Right atrium auricular region (tissue), 2 donors: ENCODE data around the gene MROH9. TPM values are rescaled to one million over a fixed set of nuclear protein-coding genes. Genes with fewer than 3 reads are reported as not detected.

Source experiments
- DNase-seq: peaks from one replicate; pipeline ENCODE4 v3.0.0-alpha.2; 2019; ENCODE audit warnings: low spot score
- H3K27ac ChIP-seq, 2 donors: fragments of 200-600 bp; sonication (generic); 1 replicate in 1 of 2; 2 replicates in 1 of 2; pipeline ENCODE4 v1.5.1; 2016 to 2019
- H3K27me3 ChIP-seq, 2 donors: fragments of 200-600 bp; sonication (generic); one replicate each; pipeline versions ENCODE4 v1.5.1 to v1.6.0; 2017 to 2019
- H3K36me3 ChIP-seq: fragments of 200-600 bp; sonication (generic); one replicate; pipeline ENCODE4 v1.5.1; 2016
- H3K4me1 ChIP-seq, 2 donors: fragments of 200-600 bp; sonication (generic); one replicate each; pipeline versions ENCODE4 v1.5.1 to v1.6.0; 2017 to 2019
- H3K4me3 ChIP-seq, 2 donors: fragments of 200-600 bp; sonication (generic); 1 replicate in 1 of 2; 2 replicates in 1 of 2; pipeline ENCODE4 v1.5.1; 2017 to 2019; ENCODE audit warnings: mild to moderate bottlenecking in 1 of 2, moderate library complexity in 1 of 2
- H3K9me3 ChIP-seq, 2 donors: fragments of 200-600 bp; sonication (generic); one replicate each; pipeline ENCODE4 v1.5.1; 2019
- CTCF ChIP-seq, 2 donors: fragments of 200-600 bp; sonication (generic); IDR thresholded peaks; one replicate each; pipeline ENCODE4 v1.5.1; 2019; ENCODE audit warnings: antibody characterized with exemption in 2 of 2
- total RNA-seq, 2 donors: library from RNA; depleted of rRNA; stranded (reverse); fragments of >200 nt; gene quantifications; one replicate each; pipeline ENCODE4 v1.1.0, GENCODE V29; 2016

The MROH9 gene
- total RNA-seq, 2 donors from 2014 or later = not detected

- TF ChIP-seq CTCF (IDR thresholded peaks at IDR 0.05) = no peak
- Histone ChIP-seq H3K27ac (no peak overlapping the region), H3K9me3 (peaks cover 0 to 6% of the 10 kb centered on the region in 2 donors), H3K27me3 (no peaks in the 10 kb centered on the region), H3K36me3 (no peaks in the 10 kb centered on the region), H3K4me1 (no peaks in the 10 kb centered on the region), H3K4me3 (no peak overlapping the region)
- no peak for DNase-seq
These were observed 103.0 kb downstream of the MROH9 start for GRCh38 chr1:171038284-171038683.

- H3K9me3 ChIP-seq = peaks cover 0 to 25% of the 10 kb centered on the region in 2 donors
- no peaks in the 10 kb centered on the region for H3K27me3 ChIP-seq
- H3K36me3 ChIP-seq = no peaks in the 10 kb centered on the region
- no peak overlapping the region for H3K4me3 ChIP-seq
- DNase-seq = no peak
- H3K4me1 ChIP-seq = no peaks in the 10 kb centered on the region
- no peak for TF ChIP-seq CTCF (IDR thresholded peaks at IDR 0.05)
- no peak overlapping the region for H3K27ac ChIP-seq
These were observed 112.7 kb downstream of the MROH9 start for GRCh38 chr1:171048014-171048413.

GRCh38 chr1:171052977-171053376 is 117.6 kb downstream of the MROH9 start:
- no peak for DNase-seq
- Histone ChIP-seq H3K36me3 (no peaks in the 10 kb centered on the region), H3K9me3 (peaks cover 0 to 6% of the 10 kb centered on the region in 2 donors), H3K27ac (no peak overlapping the region), H3K4me1 (no peaks in the 10 kb centered on the region), H3K27me3 (no peaks in the 10 kb centered on the region), H3K4me3 (no peak overlapping the region)
- TF ChIP-seq CTCF (IDR thresholded peaks at IDR 0.05) = no peak

GRCh38 chr1:171055966-171056643 is 120.8 kb downstream of the MROH9 start:
- no peak for TF ChIP-seq CTCF (IDR thresholded peaks at IDR 0.05)

GRCh38 chr1:171061425-171062143 is 126.2 kb downstream of the MROH9 start:
- TF ChIP-seq CTCF (IDR thresholded peaks at IDR 0.05) = no peak
- H3K36me3 ChIP-seq = no peaks in the 10 kb centered on the region
- H3K4me1 ChIP-seq = no peaks in the 10 kb centered on the region
- no peak overlapping the region for H3K27ac ChIP-seq
- H3K27me3 ChIP-seq = no peaks in the 10 kb centered on the region
- H3K9me3 ChIP-seq = peaks cover 0 to 6% of the 10 kb centered on the region in 2 donors
- H3K4me3 ChIP-seq = no peak overlapping the region
- DNase-seq = no peak

More at GRCh38 chr1:171055966-171056643, 120.8 kb downstream of the MROH9 start:
- no peak for DNase-seq
- Histone ChIP-seq H3K9me3 (peaks cover 0 to 6% of the 10 kb centered on the region in 2 donors), H3K27me3 (no peaks in the 10 kb centered on the region), H3K36me3 (no peaks in the 10 kb centered on the region), H3K4me3 (no peak overlapping the region), H3K4me1 (no peaks in the 10 kb centered on the region), H3K27ac (no peak overlapping the region)
